ENCODE measurements around the gene SHROOM3.

DNA sequence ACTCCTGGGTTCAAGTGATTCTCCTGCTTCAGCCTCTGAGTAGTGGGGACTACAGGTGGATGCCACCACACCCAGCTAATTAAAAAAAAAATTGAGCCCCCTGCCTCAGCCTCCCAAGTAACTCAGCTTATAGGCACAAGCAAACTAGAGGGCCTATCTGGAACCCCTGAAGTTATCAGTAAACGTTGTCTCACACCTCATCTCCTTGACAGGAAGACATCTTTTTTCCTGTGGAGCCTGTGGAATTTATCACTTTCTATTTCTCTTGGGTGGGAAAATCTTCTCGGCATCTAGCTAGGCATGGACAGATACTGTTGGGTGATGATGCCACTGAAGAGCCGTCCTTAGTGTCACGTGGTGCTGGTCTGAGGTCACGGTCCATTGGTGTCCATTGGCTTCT lies 291.6 kb downstream of the SHROOM3 start:
- TF ChIP-seq GATA3 (IDR thresholded peaks at IDR 0.05; ENCODE audit: low read depth, low read length) (no peak), GATA2 (IDR thresholded peaks at IDR 0.05; ENCODE audit: low read depth, low read length) (no peak)

Data from SH-SY5Y (cell line).